Measurements from ENCODE around the gene SEMA4G.

DNA sequence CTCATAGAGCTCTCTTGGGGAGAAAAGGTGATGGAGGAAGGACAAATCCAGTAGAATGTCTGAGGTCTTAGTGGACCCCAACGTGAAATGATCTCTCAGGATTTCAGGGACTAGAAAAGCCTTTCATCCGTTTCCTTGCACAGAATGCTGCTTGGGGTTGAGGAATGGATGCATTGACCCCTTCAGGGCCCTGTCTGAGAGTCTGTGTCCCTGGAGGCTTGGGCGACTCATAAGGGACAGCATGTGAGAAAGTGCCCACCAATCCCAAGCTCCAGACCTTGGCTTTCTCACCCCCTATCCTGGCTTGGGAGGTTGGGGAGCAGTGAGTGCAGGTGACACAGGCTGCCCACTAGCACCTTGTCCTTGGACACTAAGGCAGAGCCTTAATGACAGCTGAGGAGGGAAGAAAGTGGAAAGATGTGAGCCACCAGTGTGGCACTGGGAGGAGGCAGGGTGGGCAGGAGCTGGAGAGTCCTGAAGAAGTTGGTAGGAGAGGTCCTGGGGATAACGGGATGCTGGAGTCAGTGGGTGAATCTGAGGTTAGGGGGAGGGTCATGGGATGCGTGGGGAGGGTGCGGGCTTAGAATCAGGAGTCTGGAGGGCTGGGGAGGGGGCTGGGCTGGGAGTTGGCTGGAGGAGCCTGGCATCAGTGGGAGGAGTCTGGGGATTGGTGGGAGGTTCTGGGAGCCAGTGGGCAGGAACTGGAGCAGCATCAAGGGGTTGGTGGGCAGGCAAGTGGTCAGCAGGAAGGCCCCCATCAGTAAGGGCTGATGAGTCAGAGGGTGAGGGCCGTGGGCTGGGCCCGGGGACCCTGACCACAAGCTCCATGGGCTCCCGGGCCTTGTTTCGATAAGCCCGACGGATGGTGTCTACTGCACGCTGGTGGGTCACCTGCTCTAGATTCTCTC is 38.9 kb downstream of the SEMA4G start:
- TF ChIP-seq HINFP (CRISPR knock-in tag; IDR thresholded peaks at IDR 0.05; ENCODE audit: low read depth) (no peak), ZNF441 (CRISPR knock-in tag; IDR thresholded peaks at IDR 0.05; ENCODE audit: borderline replicate concordance) (no peak), EZH2 (conservative IDR thresholded peaks at IDR 0.05; ENCODE audit: low read depth, low read length) (no peak), KDM5A (IDR thresholded peaks at IDR 0.05; ENCODE audit: borderline replicate concordance, low read length) (no peak), HCFC1 (IDR thresholded peaks at IDR 0.05; ENCODE audit: low read depth, low read length) (no peak), FOXA1 (IDR thresholded peaks at IDR 0.05) (no peak), FOXA1 (CRISPR knock-in tag; IDR thresholded peaks at IDR 0.05) (no peak), GTF3A (CRISPR knock-in tag; conservative IDR thresholded peaks at IDR 0.05) (no peak), MLX (CRISPR knock-in tag; IDR thresholded peaks at IDR 0.05) (no peak), TEAD3 (CRISPR knock-in tag; optimal IDR thresholded peaks at IDR 0.05; ENCODE audit: borderline replicate concordance) (peak; percentile 21), FIP1L1 (IDR thresholded peaks at IDR 0.05; ENCODE audit: borderline replicate concordance, insufficient read depth, low read depth, low read length) (no peak), IRF9 (CRISPR knock-in tag; IDR thresholded peaks at IDR 0.05; ENCODE audit: borderline replicate concordance) (no peak)
- TF ChIP-seq, protein P1, sequence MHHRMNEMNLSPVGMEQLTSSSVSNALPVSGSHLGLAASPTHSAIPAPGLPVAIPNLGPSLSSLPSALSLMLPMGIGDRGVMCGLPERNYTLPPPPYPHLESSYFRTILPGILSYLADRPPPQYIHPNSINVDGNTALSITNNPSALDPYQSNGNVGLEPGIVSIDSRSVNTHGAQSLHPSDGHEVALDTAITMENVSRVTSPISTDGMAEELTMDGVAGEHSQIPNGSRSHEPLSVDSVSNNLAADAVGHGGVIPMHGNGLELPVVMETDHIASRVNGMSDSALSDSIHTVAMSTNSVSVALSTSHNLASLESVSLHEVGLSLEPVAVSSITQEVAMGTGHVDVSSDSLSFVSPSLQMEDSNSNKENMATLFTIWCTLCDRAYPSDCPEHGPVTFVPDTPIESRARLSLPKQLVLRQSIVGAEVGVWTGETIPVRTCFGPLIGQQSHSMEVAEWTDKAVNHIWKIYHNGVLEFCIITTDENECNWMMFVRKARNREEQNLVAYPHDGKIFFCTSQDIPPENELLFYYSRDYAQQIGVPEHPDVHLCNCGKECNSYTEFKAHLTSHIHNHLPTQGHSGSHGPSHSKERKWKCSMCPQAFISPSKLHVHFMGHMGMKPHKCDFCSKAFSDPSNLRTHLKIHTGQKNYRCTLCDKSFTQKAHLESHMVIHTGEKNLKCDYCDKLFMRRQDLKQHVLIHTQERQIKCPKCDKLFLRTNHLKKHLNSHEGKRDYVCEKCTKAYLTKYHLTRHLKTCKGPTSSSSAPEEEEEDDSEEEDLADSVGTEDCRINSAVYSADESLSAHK (CRISPR knock-in tag; IDR thresholded peaks at IDR 0.05; ENCODE audit: borderline replicate concordance) = no peak
- TF ChIP-seq, protein P2, sequence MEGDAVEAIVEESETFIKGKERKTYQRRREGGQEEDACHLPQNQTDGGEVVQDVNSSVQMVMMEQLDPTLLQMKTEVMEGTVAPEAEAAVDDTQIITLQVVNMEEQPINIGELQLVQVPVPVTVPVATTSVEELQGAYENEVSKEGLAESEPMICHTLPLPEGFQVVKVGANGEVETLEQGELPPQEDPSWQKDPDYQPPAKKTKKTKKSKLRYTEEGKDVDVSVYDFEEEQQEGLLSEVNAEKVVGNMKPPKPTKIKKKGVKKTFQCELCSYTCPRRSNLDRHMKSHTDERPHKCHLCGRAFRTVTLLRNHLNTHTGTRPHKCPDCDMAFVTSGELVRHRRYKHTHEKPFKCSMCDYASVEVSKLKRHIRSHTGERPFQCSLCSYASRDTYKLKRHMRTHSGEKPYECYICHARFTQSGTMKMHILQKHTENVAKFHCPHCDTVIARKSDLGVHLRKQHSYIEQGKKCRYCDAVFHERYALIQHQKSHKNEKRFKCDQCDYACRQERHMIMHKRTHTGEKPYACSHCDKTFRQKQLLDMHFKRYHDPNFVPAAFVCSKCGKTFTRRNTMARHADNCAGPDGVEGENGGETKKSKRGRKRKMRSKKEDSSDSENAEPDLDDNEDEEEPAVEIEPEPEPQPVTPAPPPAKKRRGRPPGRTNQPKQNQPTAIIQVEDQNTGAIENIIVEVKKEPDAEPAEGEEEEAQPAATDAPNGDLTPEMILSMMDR (CRISPR knock-in tag; IDR thresholded peaks at IDR 0.05) = no peak
- TF ChIP-seq, protein P3, sequence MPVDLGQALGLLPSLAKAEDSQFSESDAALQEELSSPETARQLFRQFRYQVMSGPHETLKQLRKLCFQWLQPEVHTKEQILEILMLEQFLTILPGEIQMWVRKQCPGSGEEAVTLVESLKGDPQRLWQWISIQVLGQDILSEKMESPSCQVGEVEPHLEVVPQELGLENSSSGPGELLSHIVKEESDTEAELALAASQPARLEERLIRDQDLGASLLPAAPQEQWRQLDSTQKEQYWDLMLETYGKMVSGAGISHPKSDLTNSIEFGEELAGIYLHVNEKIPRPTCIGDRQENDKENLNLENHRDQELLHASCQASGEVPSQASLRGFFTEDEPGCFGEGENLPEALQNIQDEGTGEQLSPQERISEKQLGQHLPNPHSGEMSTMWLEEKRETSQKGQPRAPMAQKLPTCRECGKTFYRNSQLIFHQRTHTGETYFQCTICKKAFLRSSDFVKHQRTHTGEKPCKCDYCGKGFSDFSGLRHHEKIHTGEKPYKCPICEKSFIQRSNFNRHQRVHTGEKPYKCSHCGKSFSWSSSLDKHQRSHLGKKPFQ (CRISPR knock-in tag; IDR thresholded peaks at IDR 0.05; ENCODE audit: insufficient replicate concordance) = no peak
